A673 (cell line): Measurements from ENCODE around the gene PIGC. TPM values are rescaled to one million over a fixed set of nuclear protein-coding genes. Genes with fewer than 3 reads are reported as not detected.

ENCODE experiments used
- BruUV-seq: library from RNA; stranded (reverse); fragments of 400-500 nt; replicated peaks from 2 replicates; lab custom pipeline; 2021; lab: Mats Ljungman, UMichigan
- CTCF ChIA-PET: fragments of 300-600 bp; sonication (Branson Sonifier 250); formaldehyde crosslinking; loops from one replicate; lab custom pipeline; 2022; ENCODE audit warnings: antibody characterized with exemption; lab: Charles Lee
- POLR2A ChIA-PET: fragments of 300-600 bp; sonication (Branson Sonifier 250); formaldehyde crosslinking; loops from one replicate; lab custom pipeline; 2022; ENCODE audit warnings: antibody characterized with exemption; ENCODE audit not compliant: low non-redundant PET; lab: Charles Lee
- DNase-seq: peaks from one replicate; pipeline ENCODE4 v3.0.0-alpha.2; 2015; ENCODE audit warnings: low spot score
- H3K27ac ChIP-seq: fragments of 200-600 bp; sonication (generic); 2 replicates; pipeline ENCODE4 v1.5.1; 2016; ENCODE audit warnings: mixed run types, low read depth, mild to moderate bottlenecking, mixed read lengths, antibody characterized with exemption, low read length; ENCODE audit not compliant: poor library complexity, severe bottlenecking
- H3K27me3 ChIP-seq: fragments of 200-600 bp; sonication (generic); replicated peaks from 2 replicates; pipeline ENCODE4 v1.6.1; 2017; ENCODE audit warnings: mixed run types, low read depth, mild to moderate bottlenecking, mixed read lengths, antibody characterized with exemption, low read length; ENCODE audit not compliant: insufficient read depth, poor library complexity
- H3K36me3 ChIP-seq: fragments of 200-600 bp; sonication (generic); 2 replicates; pipeline ENCODE4 v1.6.1; 2016; ENCODE audit warnings: mixed run types, mild to moderate bottlenecking, mixed read lengths, antibody characterized with exemption, low read length; ENCODE audit not compliant: insufficient read depth, poor library complexity, severe bottlenecking
- H3K4me1 ChIP-seq: fragments of 200-600 bp; sonication (generic); 2 replicates; pipeline ENCODE4 v1.6.1; 2017; ENCODE audit warnings: mixed run types, mild to moderate bottlenecking, mixed read lengths, antibody characterized with exemption, low read length; ENCODE audit not compliant: insufficient read depth, poor library complexity, severe bottlenecking
- H3K4me3 ChIP-seq: fragments of 200-600 bp; sonication (generic); 2 replicates; pipeline ENCODE4 v1.5.1; 2016; ENCODE audit warnings: low read depth, mixed run types, mild to moderate bottlenecking, mixed read lengths, low read length; ENCODE audit not compliant: poor library complexity, severe bottlenecking
- H3K9me3 ChIP-seq: fragments of 200-600 bp; sonication (generic); 2 replicates; pipeline ENCODE4 v1.6.1; 2016; ENCODE audit warnings: mixed run types, low read depth, mild to moderate bottlenecking, mixed read lengths, antibody characterized with exemption, low read length; ENCODE audit not compliant: poor library complexity, severe bottlenecking
- EZH2 ChIP-seq: fragments of 200-600 bp; sonication (generic); IDR thresholded peaks from 2 replicates; pipeline ENCODE4 v1.6.1; 2017; ENCODE audit warnings: borderline replicate concordance, low read depth, mild to moderate bottlenecking, mixed read lengths, antibody characterized with exemption, low read length; ENCODE audit not compliant: poor library complexity, severe bottlenecking
- intact Hi-C: fragments of 100-400 bp; cut with micrococcal nuclease; formaldehyde crosslinking; loops from one replicate; pipeline ENCODE4 v1.10.0; 2022; ENCODE audit not compliant: unreplicated experiment
- total RNA-seq: library from RNA; stranded (reverse); gene quantifications from 2 replicates; pipeline ENCODE4 v1.2.3, GENCODE V29; 2021
- TF ChIP-seq, protein P1 (sequence below): fragments of 300-800, 200-600 bp; sonication (generic); conservative IDR thresholded peaks from 2 replicates; pipeline ENCODE4 v1.5.1; 2017; ENCODE audit warnings: low read depth, mild to moderate bottlenecking, antibody characterized with exemption, low read length, moderate library complexity, mixed read lengths

PIGC gene
- total RNA-seq, 1 experiment from 2014 or later: 21.0 TPM

DNA sequence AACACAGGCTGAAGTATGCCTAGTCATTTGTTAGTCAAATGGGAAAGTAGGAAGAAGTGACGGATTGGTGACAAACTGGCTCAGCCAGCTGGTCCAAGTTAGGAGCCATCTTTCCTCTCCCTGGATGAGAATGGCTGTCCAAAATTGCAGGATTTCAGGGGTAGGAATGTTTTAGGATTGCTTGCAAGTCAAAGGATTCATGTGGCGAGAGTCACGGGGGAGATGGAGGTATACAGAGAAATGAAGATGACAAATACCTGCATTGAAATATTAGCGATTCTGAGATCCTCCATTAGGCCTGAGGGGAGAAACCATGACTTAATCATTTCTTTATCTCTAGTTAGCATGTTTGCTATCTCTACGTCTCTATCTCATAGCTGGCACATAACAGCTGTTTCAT, 41.8 kb upstream of the PIGC start:
- ChIA-PET POLR2A (no interaction called here), CTCF (no interaction called here)
- H3K4me1 ChIP-seq: peaks cover 4% of the 10 kb centered on the region
- TF ChIP-seq EZH2: no peak
- TF ChIP-seq, protein P1, sequence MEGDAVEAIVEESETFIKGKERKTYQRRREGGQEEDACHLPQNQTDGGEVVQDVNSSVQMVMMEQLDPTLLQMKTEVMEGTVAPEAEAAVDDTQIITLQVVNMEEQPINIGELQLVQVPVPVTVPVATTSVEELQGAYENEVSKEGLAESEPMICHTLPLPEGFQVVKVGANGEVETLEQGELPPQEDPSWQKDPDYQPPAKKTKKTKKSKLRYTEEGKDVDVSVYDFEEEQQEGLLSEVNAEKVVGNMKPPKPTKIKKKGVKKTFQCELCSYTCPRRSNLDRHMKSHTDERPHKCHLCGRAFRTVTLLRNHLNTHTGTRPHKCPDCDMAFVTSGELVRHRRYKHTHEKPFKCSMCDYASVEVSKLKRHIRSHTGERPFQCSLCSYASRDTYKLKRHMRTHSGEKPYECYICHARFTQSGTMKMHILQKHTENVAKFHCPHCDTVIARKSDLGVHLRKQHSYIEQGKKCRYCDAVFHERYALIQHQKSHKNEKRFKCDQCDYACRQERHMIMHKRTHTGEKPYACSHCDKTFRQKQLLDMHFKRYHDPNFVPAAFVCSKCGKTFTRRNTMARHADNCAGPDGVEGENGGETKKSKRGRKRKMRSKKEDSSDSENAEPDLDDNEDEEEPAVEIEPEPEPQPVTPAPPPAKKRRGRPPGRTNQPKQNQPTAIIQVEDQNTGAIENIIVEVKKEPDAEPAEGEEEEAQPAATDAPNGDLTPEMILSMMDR: no peak
- H3K4me3 ChIP-seq: no peak overlapping the region
- DNase-seq: no peak
- no peaks in the 10 kb centered on the region for H3K9me3 ChIP-seq
- intact Hi-C loops: no loop called here
- no TSS peak for BruUV-seq
- H3K27ac ChIP-seq: no peak overlapping the region
- peaks cover 7% of the 10 kb centered on the region for H3K27me3 ChIP-seq
- H3K36me3 ChIP-seq: no peaks in the 10 kb centered on the region

GRCh38 chr1:172484252-172484651, 40.4 kb upstream of the PIGC start:
- no peak for TF ChIP-seq EZH2
- ChIA-PET CTCF (no interaction called here), POLR2A (no interaction called here)
- no TSS peak for BruUV-seq
- Histone ChIP-seq H3K4me1 (peaks cover 4% of the 10 kb centered on the region), H3K4me3 (no peak overlapping the region), H3K9me3 (no peaks in the 10 kb centered on the region), H3K27ac (no peak overlapping the region), H3K27me3 (peaks cover 7% of the 10 kb centered on the region), H3K36me3 (no peaks in the 10 kb centered on the region)
- intact Hi-C loops: no loop called here
- DNase-seq: no peak

GRCh38 chr1:172483448-172483847, 39.6 kb upstream of the PIGC start:
- H3K27ac ChIP-seq: no peak overlapping the region
- no peaks in the 10 kb centered on the region for H3K9me3 ChIP-seq
- peaks cover 4% of the 10 kb centered on the region for H3K4me1 ChIP-seq
- TF ChIP-seq, protein P1: no peak
- no peak for TF ChIP-seq EZH2
- intact Hi-C loops: no loop called here
- H3K27me3 ChIP-seq: peaks cover 4% of the 10 kb centered on the region
- no peak overlapping the region for H3K4me3 ChIP-seq
- ChIA-PET POLR2A (no interaction called here), CTCF (no interaction called here)
- no peaks in the 10 kb centered on the region for H3K36me3 ChIP-seq
- no peak for DNase-seq
- no TSS peak for BruUV-seq

DNA sequence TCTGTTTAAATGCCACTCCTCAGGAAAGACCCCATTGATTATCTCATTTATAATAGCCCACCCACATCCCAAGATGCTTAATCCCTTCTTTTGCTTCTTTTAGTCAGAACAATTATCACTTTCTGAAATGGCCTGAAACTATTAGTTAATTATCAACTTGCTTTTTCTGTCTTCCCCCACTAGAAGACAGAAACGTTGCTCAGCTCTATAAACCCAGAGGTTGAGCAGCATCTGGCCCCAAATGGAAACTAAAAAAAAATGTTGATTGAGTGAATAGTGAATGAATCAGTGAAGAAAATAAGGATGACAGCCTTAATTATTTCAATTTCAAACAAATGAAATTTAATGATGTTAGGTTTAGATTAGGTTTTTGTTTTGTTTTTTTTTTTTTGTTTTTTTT, 38.2 kb upstream of the PIGC start:
- H3K27ac ChIP-seq: no peak overlapping the region
- H3K36me3 ChIP-seq: no peaks in the 10 kb centered on the region
- no peak for DNase-seq
- intact Hi-C loops: no loop called here
- H3K4me1 ChIP-seq: peaks cover 1% of the 10 kb centered on the region
- no peaks in the 10 kb centered on the region for H3K9me3 ChIP-seq
- BruUV-seq: no TSS peak
- no peak overlapping the region for H3K4me3 ChIP-seq
- ChIA-PET CTCF (no interaction called here), POLR2A (no interaction called here)
- peaks cover 4% of the 10 kb centered on the region for H3K27me3 ChIP-seq
- no peak for TF ChIP-seq EZH2
- TF ChIP-seq, protein P1: no peak
